Hypothalamus (tissue), 51 donors: ENCODE measurements around the gene MYL10.

Source experiments
- DNase-seq, 51 donors: peaks; one replicate each; lab custom pipeline; 2025; lab: John Stamatoyannopoulos, UW

Gene MYL10

GRCh38 chr7:101629171-101629570 lies at the start of gene MYL10:
Gene MYL10 (minus strand): TSS chr7:101629296. CDS start chr7:101629118, 178 bp downstream.
- DNase-seq = no peak

GRCh38 chr7:101678658-101679057 lies 49.6 kb upstream of the MYL10 start:
- no peak for DNase-seq

DNA sequence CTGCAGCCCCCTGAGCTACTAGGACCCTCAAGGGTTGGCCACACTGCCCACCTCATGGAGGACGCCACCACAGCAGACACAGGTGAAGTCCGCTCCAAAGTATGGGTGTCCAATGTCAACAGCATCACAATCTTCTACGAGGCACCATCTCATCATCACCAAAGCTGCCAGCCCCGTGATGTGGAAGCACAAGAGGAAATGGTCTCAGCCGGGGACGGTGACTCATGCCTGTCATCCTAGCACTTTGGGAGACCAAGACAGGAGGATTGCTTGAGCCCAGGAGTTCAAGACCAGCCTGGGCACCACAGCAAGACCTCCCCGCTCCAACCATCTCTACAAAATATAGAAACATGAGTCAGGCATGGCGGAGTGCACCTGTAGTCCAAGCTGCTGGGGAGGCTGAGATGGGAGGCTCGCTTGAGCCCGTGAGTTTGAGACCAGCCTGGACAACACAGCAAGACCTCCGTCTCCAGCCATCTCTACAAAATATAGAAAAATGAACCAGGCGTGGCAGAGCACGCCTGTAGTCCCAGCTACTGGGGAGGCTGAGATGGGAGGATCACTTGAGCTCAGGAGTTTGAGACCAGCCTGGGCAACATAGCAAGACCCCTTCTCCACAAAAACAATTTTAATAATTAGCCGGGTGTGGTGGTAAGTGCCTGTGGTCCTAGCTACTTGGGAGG lies 48.8 kb upstream of the MYL10 start:
- no peak for DNase-seq

DNA sequence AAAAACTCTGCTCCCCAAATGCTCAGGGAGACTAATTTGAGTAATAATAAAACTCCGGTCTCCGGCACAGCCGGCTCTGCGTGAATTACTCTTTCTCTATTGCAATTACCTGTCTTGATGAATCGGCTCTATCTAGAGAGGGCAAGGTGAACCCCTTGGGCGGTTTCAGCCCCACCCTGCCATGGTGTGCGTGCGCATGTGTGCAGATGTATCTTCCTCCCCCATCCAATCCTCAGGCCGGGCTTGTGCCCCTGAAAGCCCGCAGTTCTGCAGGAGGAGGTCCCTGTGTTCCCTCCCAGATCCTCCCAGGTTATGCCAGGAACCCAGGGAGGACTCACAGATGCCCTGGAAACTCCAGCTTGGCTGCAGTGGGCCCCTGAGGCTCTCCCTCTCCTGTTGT lies 48.3 kb upstream of the MYL10 start:
- DNase-seq = no peak

DNA sequence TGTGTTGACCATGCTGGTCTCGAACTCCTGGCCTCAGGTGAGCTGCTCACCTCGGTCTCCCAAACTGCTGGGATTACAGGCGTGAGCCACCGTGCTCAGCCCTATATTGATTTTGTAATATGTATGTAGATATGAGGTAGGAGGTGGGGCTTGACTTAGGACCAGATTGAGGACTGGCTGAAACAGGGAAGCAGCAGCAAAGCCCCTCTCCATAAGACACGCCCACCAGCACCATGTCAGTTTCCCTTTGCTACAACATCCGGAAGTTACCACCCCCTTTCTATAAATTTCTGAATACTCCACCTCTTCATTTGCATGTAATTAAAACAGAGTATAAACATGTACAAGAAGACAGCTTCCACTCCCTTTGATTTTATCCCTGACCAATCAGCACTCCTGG lies 47.9 kb upstream of the MYL10 start:
- DNase-seq = no peak

GRCh38 chr7:101676062-101676598 lies 47.0 kb upstream of the MYL10 start:
- DNase-seq = no peak

DNA sequence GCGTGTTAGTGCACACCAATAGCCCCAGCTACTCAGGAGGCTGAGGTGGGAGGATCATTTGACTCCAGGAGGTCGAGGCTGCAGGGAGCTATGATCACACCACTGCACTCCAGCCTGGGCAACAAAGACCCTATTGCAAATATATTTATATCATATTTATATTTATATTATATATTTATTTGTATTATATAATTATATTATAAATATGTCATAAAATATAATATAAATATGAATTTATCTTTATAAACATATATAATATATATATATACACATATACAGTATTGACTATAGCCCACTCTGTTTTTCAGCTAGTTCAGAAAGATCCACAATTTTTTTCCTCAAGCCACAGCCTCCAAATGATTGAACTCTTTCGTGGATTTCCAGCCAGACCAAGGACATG lies 45.3 kb upstream of the MYL10 start:
- DNase-seq = no peak

DNA sequence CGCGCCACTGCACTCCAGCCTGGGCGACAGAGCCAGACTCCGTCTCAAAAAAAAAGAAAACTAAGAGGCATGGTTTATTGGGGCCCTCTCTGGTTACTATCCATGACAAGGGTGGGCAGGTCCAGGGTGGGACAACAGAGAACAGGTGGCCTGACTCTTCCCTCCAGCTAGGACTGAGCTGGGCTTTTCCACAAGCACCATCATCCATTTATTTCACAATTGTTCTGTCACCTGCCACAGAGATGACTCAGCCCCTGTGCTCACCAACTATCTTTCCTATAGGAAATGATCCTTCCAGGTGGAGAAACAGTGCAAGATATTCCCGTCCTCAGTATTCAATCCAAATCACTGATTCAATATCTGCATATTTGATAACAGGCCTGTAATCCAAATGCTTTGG lies 44.9 kb upstream of the MYL10 start:
- DNase-seq = no peak

DNA sequence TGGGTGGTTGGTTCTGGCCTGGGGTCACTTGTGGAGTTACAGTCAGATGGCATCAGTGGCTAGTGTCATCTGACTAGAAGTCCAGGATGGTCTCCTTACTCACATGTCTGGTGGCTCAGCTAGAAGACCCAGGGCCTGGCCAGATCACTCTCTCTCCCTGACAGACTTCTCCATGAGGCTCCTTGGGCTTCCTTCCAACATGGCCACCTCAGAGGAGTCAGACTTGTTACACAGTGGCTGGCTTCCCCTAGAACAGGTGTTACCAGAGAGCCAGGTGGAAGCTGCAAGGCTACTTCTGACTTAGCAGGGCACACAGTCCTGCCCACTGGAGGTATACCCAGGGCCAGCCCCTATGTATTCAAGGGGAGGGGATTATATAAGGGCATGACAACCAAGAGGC lies 44.2 kb upstream of the MYL10 start:
- no peak for DNase-seq

- DNase-seq = no peak
Observed at GRCh38 chr7:101671371-101672356, 42.6 kb upstream of the MYL10 start.

DNA sequence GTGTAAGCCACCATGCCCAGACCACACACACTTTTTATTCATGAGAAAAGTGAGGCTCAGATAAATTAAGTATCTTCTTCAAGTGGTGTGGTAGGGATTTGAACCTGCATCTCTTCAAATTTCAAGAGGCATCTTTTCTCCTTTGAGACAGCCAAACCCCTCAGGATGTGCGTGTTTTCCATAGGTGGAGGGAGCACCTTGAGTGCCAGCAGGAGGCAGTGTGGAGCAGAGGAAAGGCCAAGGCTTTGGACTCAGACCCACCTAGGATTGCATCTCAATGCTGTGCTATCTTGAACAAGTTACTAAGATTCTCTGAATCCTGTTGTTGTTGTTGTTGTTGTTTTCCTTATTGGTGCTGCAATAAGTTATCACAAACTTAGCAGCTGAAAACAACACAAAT lies 40.2 kb upstream of the MYL10 start:
- no peak for DNase-seq

DNA sequence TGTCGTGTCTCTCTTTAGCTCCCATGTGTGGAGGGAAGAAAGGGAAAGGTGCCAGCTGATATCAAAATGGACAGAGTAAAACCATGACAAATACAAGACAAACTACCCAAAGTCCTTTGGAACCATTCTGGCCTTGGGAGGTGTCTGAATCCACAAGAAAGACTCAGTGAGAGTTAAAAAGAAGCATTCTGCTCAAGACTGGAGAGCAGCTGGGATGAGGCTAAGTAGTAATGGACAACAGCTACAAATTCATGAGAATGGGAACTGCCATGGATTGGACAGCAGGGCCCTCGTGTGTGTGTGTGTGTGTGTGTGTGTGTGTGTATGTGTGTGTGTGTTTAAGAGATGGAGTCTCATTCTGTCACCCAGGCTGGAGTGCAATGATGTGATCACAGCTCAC lies 39.6 kb upstream of the MYL10 start:
- DNase-seq = no peak

DNA sequence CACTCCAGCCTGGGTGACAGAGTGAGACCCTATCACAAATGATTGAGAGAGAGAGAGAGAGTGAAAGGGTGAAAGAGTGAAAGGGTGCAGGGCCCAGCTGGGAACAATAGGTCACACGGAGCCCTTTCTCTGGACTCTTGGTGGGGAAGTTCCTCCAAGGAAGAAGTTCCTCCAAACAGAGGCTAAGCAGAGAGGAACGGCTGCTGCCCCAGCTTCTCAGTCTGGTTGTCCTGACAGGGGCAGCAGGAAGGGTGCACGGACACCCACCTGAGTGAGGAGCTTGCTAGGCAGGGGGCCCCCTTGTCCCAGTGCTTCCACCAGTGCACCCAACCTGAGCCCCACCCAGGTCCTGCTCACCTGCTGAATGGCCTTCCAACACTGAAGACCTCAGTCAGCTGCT lies 38.8 kb upstream of the MYL10 start:
- no peak for DNase-seq

- DNase-seq = no peak
Observed at GRCh38 chr7:101667399-101667798, 38.3 kb upstream of the MYL10 start.

DNA sequence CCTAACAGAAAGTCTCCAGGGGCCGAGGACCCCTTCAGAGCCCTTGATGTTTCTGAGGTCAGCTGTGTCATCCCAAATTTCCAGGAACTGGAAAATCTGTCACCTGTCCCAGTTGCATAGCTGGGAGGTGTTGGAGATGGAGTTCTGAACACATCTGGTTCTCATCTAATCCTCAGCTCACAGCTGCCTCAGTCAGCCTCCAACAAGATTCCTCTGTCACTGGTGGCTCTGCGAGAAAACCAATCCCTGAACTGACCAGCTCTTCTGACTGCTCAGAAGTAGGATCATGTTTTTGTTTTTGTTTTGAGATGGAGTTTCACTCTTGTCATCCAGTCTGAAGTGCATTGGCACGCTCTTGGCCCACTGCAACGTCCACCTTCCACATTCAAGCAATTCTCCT lies 37.6 kb upstream of the MYL10 start:
- no peak for DNase-seq

DNA sequence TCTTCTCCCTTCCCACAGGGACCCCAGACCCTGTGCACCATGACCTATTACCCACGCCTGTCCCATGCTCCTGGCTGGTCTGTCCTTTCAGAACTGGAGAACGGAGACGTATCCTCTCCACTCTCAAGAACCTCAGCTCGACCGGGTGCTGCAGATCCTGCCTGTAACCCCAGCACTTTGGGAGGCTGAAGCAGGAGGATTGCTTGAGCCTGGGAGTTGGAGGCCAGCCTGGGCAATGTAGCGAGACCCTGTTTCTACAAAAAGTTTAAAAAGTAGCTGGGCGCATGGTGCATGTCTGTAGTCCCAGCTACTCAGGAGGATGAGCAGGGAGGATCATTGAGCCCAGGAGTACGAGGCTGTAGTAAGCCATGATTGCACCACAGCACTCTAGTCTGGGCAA lies 37.2 kb upstream of the MYL10 start:
- DNase-seq = no peak

GRCh38 chr7:101664893-101665471 lies 35.9 kb upstream of the MYL10 start:
- no peak for DNase-seq

DNA sequence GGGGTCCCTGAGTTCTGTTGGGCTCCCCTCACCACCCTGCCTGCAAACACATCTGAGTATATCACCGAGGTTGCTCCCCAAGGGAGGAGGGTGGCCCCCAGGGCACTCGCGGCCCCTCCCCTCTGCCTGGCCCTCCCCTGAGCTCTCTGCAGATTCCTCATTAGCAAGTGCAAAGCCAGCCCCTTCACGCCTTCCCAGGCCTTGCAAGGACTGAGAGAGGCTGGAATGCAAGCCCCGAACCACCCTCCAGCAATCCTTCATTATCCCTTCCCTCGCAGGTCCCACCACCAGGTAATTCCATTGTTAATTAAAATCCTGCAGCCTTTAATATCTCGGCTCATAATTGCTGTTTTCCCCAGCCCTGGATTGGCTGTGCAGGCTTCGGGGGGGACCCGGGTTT lies 35.3 kb upstream of the MYL10 start:
- DNase-seq = no peak

DNA sequence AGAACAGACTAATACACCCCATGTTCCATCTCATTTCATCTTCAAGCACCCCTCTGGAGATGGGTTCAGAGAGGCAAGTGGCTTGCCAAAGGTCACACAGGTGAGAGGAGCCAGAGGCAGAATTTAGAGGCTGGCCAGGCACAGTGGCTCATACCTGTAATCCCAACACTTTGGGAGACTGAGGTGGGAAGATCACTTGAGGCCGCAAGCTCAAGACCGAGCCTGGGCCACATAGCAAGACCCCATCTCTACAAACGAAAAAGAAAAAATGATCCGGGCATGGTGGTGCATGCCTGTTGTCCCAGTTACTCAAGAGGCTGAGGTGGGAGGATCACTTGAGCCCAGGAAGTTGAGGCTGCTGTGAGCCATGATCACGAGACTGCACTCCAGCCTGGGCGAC lies 34.7 kb upstream of the MYL10 start:
- no peak for DNase-seq

GRCh38 chr7:101662447-101662998 lies 33.4 kb upstream of the MYL10 start:
- no peak for DNase-seq

- DNase-seq = no peak
Observed at GRCh38 chr7:101659706-101660105, 30.6 kb upstream of the MYL10 start.
